OCI-LY1 (cell line): ENCODE measurements around the gene KLHDC7A.

Experiments
- CTCF ChIP-seq: fragments of 200-600 bp; sonication (generic), shearing (Covaris generic); IDR thresholded peaks from 2 replicates; pipeline ENCODE4 v1.5.1; 2017; ENCODE audit warnings: mild to moderate bottlenecking, antibody characterized with exemption, low read length, moderate library complexity, mixed read lengths
- EZH2 ChIP-seq: fragments of 200-600 bp; sonication (generic), shearing (Covaris generic); IDR thresholded peaks from 2 replicates; pipeline ENCODE4 v1.8.0; 2017; ENCODE audit warnings: borderline replicate concordance, mixed run types, mild to moderate bottlenecking, antibody characterized with exemption, low read length, moderate library complexity, mixed read lengths

GRCh38 chr1:18461656-18462055, 19.1 kb upstream of the KLHDC7A start:
- TF ChIP-seq CTCF (no peak), EZH2 (no peak)
